Cerebellar nuclear complex (tissue), 1 donor: ENCODE results near the gene TMPRSS5.

Source experiments
- DNase-seq, 2 experiments: peaks; one replicate each; lab custom pipeline; 2025; lab: John Stamatoyannopoulos, UW

TMPRSS5 gene

DNA sequence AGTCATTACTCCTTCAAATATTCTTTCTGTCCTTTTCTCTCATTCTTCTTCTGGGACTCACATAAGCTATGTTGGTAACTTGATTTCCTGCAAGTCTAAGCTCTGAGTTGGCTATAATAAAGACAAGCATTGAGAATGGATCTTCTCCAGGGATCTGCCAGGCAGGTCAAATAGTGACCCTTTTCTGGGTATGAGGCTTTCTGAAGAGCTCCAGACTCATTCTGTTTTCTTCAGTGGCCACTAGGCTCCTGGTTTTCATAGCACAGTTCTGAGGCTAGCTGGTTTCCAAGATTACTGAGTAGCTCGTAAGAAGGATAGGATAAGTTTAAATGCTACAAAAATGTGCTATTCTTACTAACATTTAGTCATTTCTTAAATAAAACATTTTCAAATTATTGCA lies 38.3 kb downstream of the TMPRSS5 start:
- DNase-seq, result no peak

DNA sequence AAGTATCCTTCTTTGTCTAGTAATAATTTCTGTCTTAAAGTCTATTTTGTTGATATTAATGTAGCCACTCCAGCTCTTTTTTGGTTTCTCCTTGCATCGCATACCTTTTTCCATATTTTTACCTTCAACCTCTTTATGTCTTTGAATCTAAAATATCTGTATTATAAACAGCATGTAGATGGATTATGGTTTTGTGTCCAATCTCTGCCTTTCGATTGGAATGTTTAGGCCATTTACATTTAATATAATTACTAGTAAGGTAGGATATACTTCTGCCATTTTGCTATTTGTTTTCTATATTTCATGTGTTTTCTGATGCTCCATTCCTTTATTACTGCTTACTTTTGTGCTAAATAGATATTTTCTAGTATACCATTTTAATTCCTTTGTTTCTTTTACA lies 39.5 kb downstream of the TMPRSS5 start:
- no peak for DNase-seq

DNA sequence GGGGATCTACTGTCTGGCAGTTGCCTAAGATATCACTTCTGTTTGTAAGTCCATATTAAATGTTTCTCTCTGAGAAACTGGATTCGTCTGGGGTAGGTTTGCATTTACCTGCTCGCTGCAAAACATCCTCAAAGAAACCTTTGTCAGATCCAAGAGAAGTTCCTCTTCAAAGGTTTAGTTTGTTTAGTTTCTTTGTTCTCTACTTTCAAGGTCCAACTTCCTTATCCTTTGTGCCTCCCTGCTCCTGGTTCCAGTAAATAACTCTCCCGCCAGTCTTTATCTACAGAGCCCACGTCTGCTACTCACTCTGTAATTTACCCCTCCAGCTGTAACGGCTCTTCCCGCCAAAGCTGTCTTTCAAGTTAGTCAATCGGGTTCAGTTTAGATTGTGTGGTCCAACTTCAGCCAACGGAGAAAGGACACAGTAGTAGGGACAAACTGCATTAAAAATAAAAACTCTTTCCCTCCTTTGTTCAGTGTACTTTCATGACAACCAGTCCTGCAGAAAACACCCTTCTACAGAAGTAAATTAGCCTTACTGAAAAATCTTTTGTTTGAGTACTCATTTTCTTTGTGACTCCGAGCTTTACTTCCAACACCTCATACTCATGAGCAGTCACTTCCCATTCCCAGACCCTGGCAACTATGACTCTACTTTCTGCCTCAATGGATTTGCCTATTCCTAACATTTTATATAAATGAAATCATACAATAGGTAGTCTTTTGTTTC lies 41.0 kb downstream of the TMPRSS5 start:
- DNase-seq, result no peak

DNA sequence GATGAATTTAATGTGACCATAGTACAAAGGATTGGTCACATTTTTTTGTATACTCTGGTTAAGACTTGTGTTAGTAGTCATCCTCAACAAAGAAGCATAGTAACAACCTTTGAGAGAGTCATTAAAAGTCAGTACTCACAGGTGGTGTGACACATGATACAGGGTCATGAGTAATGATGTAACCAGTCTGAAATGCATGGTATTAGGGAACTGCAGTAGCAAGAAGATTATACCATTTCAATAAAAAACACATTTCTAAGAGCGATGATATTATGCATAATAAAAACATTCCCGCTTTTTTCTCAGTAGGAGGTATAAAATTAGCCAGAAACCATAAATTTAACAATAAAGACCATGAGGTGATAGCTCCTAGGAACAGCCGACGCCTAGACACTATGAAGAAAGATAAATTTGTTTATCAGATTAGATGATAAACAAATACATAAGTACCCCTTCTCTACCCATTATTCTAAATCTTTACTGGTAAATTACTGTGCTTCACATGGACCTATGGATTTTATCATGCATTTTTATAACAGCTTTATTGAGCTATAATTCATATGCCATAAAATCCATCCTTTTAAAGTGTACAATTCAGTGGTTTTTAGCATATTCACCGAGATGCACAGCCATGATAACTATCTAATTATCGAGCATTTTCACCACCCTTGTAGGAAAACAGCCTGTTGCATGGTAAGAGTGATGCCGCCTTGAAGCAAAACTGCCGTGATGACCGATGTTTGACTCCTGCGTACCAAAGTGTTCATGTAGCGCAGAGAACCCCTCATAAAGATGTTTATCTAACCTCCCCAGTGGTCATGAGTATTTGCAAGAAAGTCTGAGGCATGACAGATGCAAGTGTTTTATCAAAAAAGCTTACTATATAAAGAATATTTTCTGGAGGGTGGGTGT lies 41.8 kb downstream of the TMPRSS5 start:
- no peak for DNase-seq

DNA sequence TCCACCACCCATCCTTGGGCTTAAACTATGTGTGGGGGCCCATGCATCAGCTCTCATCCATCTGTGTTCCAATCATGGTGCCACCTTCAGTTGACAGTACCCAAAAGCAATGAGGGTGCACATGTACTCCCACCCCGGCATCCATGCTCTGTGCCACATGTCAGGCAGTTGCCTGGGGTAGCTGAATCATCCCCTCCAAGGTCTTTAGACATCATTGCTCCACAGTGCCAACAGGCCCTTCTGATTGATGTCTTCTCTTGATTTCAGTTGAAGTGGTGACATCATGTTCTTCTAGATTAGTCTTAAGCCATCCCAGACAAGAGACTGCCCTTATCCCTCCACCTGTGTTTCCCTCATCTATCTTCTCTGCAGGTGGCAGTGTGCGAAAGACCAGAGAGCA lies 42.5 kb downstream of the TMPRSS5 start:
- DNase-seq, result no peak

DNA sequence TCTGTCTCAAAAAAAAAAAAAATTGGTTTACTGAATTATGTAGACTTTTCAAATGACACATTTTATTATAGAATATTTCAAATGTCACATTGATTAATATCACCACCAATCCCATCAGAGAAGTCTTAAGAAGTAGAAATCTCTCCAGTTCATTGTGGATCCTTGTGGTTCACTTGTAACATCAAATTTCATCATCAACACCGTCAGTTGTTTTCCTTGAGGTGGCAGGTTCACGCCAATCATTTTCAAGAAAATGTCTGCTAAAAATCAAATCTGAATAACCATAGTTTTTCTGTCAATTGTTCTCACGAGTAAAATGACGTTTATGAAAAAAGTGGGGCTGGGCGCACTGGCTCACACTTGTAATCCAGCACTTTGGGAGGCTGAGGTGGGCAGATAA lies 50.3 kb downstream of the TMPRSS5 start:
- DNase-seq, result no peak

DNA sequence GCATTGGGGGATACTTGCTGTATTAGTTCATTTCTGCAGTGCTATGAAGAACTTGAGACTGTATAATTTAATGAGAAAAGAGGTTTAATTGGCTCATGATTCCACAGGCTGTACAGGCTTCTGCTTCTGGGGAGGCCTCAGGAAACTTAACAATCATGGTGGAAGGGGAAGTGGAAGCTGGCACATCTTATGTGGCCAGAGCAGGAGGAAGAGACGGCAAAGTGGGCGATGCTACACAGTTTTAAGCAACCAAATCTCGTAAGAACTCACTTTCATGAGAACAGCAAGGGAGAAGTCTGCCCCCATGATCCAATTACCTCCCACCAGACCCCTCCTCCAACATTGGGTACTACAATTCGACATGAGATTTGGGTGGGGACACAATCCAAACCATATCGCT lies 55.1 kb downstream of the TMPRSS5 start:
- DNase-seq, result no peak

DNA sequence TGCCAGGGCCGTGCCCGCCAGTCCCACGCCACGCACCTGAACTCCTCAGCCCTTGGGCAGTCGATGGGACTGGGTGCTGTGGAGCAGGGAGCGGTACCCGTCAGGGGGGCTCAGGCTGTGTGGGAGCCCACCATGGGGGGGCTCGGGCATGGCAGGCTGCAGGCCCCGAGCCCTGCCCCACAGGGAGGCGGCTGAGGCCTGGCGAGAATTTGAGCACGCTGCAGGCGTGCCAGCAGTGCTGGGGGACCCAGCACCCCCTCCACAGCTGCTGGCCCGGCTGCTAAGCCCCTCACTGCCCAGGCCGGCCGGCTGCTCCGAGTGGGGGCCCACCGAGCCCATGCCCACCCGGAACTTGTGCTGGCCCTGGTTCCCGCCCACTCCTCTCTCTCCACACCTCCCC lies 56.8 kb downstream of the TMPRSS5 start:
- DNase-seq, result no peak

DNA sequence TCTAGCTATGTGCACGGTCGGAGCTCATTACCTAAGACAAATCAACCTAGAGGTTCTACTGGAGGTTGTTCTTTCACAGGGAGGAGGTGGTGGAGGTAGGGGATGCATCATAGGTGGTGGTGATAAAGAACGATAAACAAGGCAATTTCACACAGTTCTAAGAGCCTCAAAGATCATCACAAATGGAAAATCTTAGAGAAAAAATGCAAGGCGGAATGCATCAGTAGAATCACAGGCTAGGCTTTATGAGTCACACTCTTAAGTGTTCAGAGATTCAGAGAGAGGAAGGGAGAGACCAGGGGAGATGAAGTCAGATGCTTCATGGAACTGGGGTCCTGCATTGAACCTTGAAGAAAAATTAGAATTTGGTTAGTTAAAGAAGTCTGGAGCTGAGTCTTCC lies 58.3 kb downstream of the TMPRSS5 start:
- DNase-seq, result no peak

DNA sequence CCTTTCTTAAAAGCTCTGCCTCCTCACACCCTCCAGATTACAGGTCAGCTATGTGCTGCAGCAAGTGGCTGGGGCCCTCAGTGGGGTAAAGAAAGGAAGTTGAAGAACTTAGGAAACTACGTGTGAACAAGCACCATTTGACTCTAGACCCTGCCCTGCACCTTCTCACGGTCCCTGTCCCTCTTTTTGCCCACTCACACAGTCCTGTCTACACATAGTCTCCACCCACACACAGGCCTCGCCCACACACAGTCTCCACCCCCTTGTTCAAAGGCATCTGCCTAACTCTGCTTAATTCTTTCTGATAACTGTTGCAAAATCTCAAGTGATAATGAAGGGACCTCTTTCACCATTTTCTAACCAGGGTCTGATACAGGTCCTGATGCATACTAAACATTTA lies 59.0 kb downstream of the TMPRSS5 start:
- no peak for DNase-seq

DNA sequence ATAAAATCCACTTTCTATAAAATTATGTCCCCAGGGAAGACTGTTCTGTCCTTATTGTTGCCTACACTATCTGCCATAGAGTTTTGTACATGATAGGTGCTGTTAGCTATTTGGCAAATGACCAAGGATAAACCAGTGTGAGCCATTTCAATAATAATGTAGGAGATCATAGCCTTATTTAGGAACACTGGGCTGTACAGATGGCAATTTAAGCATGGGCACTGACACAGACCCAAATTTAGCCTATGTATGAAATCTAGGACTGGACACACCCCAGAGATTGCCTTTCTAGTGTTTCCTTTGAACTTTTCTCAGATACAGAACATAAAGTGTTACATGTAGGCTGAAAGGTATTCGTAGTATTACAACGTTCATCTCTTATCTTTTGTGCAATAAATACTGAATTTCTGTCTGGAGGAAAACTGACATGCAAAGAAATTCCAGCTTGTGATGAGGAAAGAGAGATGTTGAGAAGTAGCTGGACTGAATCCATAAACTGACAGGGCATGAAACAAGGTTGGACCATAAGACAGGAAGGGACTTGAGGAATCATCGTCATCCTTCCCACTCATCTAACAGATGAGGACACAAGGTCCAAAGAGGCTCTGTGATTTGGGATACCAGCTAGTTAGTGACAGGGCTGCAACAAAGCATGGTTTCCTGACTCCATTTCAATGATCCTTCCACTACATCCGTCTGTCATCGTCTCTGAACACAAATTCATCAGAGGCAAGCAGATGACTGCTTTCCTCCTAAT lies 60.3 kb downstream of the TMPRSS5 start:
- no peak for DNase-seq

DNA sequence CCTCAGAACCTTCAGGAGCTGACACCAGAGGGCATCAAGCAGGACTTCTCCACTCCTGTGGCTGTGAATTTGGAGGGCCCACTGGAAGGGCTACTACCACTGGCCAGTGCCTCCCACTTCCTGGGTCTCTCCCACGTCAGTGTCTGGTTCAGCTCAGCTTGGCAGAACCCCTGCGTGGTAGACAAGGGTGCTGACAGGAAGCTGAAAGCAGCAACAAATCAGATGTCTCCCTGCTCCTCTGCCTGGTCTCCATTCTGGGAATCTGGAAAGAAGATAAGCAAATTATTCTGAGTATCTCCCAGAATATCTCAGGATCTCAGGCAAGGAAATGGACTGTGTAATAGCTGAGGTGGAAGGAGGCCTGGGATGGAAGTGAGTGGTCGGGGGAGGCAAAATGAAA lies 61.5 kb downstream of the TMPRSS5 start:
- no peak for DNase-seq

DNA sequence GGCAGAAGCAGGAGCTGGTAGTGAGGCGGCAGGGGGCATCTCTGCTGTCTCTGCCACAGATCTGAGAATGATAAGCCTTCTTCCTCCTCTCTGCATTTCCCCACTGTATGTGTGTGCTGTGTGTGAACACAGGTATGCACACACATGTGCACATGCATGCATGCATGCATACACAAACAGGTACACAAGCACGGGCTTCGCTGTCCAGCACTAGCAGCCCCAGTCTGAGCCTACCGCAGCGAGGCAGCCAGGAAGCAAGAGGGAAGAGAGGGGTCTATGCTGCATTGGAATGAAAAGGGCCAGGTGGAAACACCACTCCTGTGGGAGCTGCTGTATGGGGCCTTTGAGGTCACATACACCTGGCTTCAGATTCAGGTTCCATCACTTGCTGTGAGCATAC lies 62.4 kb downstream of the TMPRSS5 start:
- no peak for DNase-seq

DNA sequence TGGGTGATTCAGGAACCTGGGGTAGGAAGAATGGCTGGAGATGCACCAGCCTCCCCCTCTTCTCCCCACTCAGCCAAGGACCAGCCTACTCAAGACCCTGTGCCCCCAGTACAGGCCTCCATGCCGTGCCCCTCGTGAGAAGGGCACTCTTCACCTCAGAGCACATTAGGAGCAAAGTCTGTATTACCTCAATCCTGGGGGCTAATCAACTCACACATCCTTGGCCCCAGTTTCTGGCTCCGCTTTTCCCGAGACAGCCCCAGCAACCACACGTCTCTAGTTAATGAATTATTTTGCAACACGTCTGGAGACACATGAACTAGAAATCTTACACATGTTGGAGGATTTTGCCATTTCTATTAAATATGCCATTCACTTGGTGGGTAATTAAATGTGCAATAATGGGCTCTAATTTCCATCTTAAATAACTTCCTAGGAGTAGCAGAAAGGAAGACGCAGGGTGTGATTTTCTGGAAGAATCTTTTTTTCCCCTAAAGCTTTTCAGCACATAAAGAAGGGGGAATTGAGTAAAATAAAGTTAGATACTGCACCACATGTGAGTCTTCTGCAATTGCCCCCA lies 63.0 kb downstream of the TMPRSS5 start:
- DNase-seq, result no peak

DNA sequence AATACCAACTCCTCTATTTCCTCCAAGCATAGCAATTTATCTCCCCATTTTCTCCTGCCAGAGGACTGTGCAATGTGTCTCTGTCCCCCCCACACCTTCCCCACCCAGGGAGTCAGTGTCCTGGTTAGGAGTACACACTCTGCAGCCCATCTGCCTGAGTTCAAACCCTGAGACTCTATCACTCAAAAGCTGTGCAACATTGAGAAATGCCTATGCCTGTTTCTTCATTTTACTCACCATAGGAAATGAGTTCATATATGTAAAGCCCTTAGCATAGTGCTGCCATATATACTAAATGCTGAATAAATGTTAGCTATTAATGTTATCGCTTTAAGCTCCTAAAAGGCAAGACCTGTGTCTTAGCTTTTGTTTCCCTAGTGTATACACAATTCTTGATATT lies 64.0 kb downstream of the TMPRSS5 start:
- no peak for DNase-seq

DNA sequence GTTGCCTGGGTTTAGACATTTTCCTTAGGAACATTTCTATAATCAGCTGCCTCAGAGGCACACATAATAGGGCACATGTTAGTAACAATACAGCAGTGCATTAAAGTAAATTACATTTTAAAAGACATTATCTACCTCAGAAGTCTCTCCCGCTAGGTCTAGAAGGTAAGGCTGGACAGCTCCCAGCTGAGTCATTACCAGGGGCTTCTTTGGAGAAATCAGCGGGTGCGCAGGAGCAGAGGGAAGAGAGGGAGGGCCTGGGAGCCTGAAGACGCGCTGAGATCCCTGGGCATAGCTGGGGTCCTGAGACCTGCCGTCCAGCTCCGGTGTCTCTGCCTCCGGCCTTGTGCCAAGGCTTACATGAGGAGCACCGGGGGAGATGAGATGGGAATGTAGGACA lies 67.7 kb downstream of the TMPRSS5 start:
- no peak for DNase-seq

DNA sequence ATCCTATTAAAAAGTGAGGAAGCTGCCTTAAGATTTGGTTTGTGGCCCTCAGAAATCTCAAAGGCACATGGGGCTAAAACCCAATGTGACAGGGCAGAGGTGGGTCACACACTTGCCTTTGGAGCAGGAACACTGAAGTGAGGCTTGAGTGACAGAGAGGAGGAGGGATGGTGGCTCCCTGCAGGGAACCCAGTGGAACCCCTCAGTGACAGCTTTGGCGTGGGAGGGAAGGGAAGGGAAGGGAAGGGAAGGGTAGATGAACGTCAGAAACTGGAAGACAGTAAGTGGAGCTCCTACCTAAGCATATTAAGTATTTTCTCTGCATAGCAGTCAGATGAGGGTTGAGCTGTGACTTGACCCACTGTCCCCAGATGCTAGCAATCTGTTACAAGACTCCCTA lies 68.5 kb downstream of the TMPRSS5 start:
- no peak for DNase-seq
